SK-N-SH (cell line): ENCODE data around the gene DUS2. TPM values are rescaled to one million over a fixed set of nuclear protein-coding genes. Genes with fewer than 3 reads are reported as not detected.
A peak's percentile ranks its signal among the peaks of the same experiment; 100 is the strongest.

Source experiments
- CTCF ChIA-PET: fragments of 300-600, 350-600 bp; formaldehyde crosslinking; extraction: SDS; loops from one replicate; lab custom pipeline; 2021; lab: Yijun Ruan, JAX
- POLR2A ChIA-PET: fragments of 350-600 bp; sonication (Branson Sonifier 250); formaldehyde crosslinking; extraction: SDS; loops from one replicate; lab custom pipeline; 2020; ENCODE audit warnings: antibody characterized with exemption, inconsistent platforms; lab: Yijun Ruan, JAX
- DNase-seq: peaks from one replicate; pipeline ENCODE4 v3.0.0; 2012
- H2AFZ ChIP-seq: fragments of 200-600 bp; sonication (generic); 2 replicates; pipeline ENCODE4 v1.8.1; 2016; ENCODE audit warnings: antibody characterized with exemption, mild to moderate bottlenecking, low read depth
- H3F3A ChIP-seq: fragments of 200-600 bp; sonication (generic); replicated peaks from 2 replicates; pipeline ENCODE3; 2016; ENCODE audit warnings: antibody characterized with exemption, mild to moderate bottlenecking; ENCODE audit not compliant: insufficient read depth
- H3K27ac ChIP-seq, 2 experiments: fragments of 200-500 bp in 1 of 2; fragments of 200-600 bp in 1 of 2; sonication (Bioruptor generic) in 1 of 2; sonication (generic), shearing (Covaris generic) in 1 of 2; 2 replicates each; pipeline versions ENCODE4 v1.5.1 to v1.6.1; 2014 to 2016; ENCODE audit warnings: low read depth in 2 of 2, inconsistent platforms in 1 of 2, low read length in 1 of 2, mild to moderate bottlenecking in 1 of 2, mixed read lengths in 1 of 2
- H3K27me3 ChIP-seq: fragments of 200-600 bp; sonication (generic), shearing (Covaris generic); 2 replicates; pipeline ENCODE4 v1.6.1; 2016; ENCODE audit warnings: mixed run types; ENCODE audit not compliant: insufficient read depth
- H3K36me3 ChIP-seq, 2 experiments: fragments of 200-500 bp in 1 of 2; fragments of 200-600 bp in 1 of 2; sonication (Bioruptor generic) in 1 of 2; sonication (generic) in 1 of 2; replicated peaks in 1 of 2; 2 replicates each; pipeline versions ENCODE3 to v1.5.1; 2014 to 2016; ENCODE audit warnings: low read length in 1 of 2, mild to moderate bottlenecking in 1 of 2; ENCODE audit not compliant: insufficient read depth in 2 of 2, control insufficient read depth in 1 of 2
- H3K4me1 ChIP-seq, 2 experiments: fragments of 200-500 bp in 1 of 2; fragments of 200-600 bp in 1 of 2; sonication (Bioruptor generic) in 1 of 2; sonication (generic), shearing (Covaris generic) in 1 of 2; 2 replicates each; pipeline versions ENCODE4 v1.5.1 to v1.6.1; 2014 to 2016; ENCODE audit warnings: low read depth in 1 of 2, low read length in 1 of 2, mixed run types in 1 of 2; ENCODE audit not compliant: insufficient read depth in 2 of 2, control insufficient read depth in 1 of 2
- H3K4me2 ChIP-seq: fragments of 200-600 bp; sonication (generic), shearing (Covaris generic); 2 replicates; pipeline ENCODE4 v1.6.1; 2017; ENCODE audit warnings: mixed run types
- H3K4me3 ChIP-seq, 2 experiments: fragments of 200-500 bp in 1 of 2; fragments of 200-600 bp in 1 of 2; sonication (Bioruptor generic) in 1 of 2; sonication (generic), shearing (Covaris generic) in 1 of 2; 2 replicates each; pipeline versions ENCODE4 v1.5.1 to v1.8.1; 2014 to 2016; ENCODE audit warnings: low read depth in 2 of 2, inconsistent platforms in 1 of 2, low read length in 1 of 2, mild to moderate bottlenecking in 1 of 2, mixed read lengths in 1 of 2, moderate library complexity in 1 of 2
- H3K79me2 ChIP-seq: fragments of 200-600 bp; sonication (generic); 2 replicates; pipeline ENCODE4 v1.8.1; 2017; ENCODE audit warnings: mild to moderate bottlenecking; ENCODE audit not compliant: insufficient read depth
- H3K9ac ChIP-seq: fragments of 200-600 bp; sonication (generic); 2 replicates; pipeline ENCODE4 v1.6.1; 2017; ENCODE audit warnings: mixed run types
- H3K9me2 ChIP-seq: fragments of 200-600 bp; sonication (generic); 2 replicates; pipeline ENCODE4 v1.6.1; 2017; ENCODE audit warnings: mixed run types
- H3K9me3 ChIP-seq: fragments of 200-600 bp; sonication (generic); 2 replicates; pipeline ENCODE4 v1.6.1; 2017; ENCODE audit warnings: mixed run types, mild to moderate bottlenecking, moderate library complexity
- H4K20me1 ChIP-seq: fragments of 200-600 bp; sonication (generic); 2 replicates; pipeline ENCODE4 v1.6.1; 2017; ENCODE audit warnings: mild to moderate bottlenecking, mixed run types; ENCODE audit not compliant: insufficient read depth
- CHD2 ChIP-seq: fragments of 150-350 bp; IDR thresholded peaks from 2 replicates; pipeline ENCODE4 v1.6.1; 2018; ENCODE audit warnings: low read length; ENCODE audit not compliant: partially characterized antibody
- ELF1 ChIP-seq: IDR thresholded peaks from 2 replicates; pipeline ENCODE4 v1.4.0; 2012
- EP300 ChIP-seq, 2 experiments: IDR thresholded peaks; 2 replicates each; pipeline versions ENCODE4 v1.4.0 to v1.6.1; 2012; ENCODE audit warnings: borderline replicate concordance in 1 of 2, low read depth in 1 of 2, low read length in 1 of 2
- FOSL2 ChIP-seq: IDR thresholded peaks from 2 replicates; pipeline ENCODE4 v1.4.0; 2012; ENCODE audit warnings: low read depth, mild to moderate bottlenecking, moderate library complexity, borderline replicate concordance
- FOXM1 ChIP-seq: IDR thresholded peaks from 2 replicates; pipeline ENCODE4 v1.4.0; 2012; ENCODE audit warnings: low read depth, mild to moderate bottlenecking
- GABPA ChIP-seq: IDR thresholded peaks from 2 replicates; pipeline ENCODE4 v1.4.0; 2012; ENCODE audit warnings: low read depth, mild to moderate bottlenecking
- NFIC ChIP-seq: IDR thresholded peaks from 2 replicates; pipeline ENCODE4 v1.4.0; 2012; ENCODE audit warnings: borderline replicate concordance
- REST ChIP-seq: IDR thresholded peaks from 2 replicates; pipeline ENCODE4 v1.6.1; 2012; ENCODE audit warnings: mild to moderate bottlenecking, low read depth, low read length, moderate library complexity
- RXRA ChIP-seq: IDR thresholded peaks from 2 replicates; pipeline ENCODE4 v1.4.0; 2012; ENCODE audit warnings: low read depth, mild to moderate bottlenecking, borderline replicate concordance
- SIN3A ChIP-seq: IDR thresholded peaks from 2 replicates; pipeline ENCODE4 v1.6.1; 2012; ENCODE audit warnings: low read depth, mild to moderate bottlenecking, low read length, moderate library complexity, borderline replicate concordance
- TAF1 ChIP-seq: IDR thresholded peaks from 2 replicates; pipeline ENCODE4 v1.6.1; 2012; ENCODE audit warnings: low read depth, mild to moderate bottlenecking, low read length, moderate library complexity, borderline replicate concordance
- WGBS: methylation state at CpG from one replicate; pipeline ENCODE4 v1.1.6; 2017; ENCODE audit warnings: low lambda C conversion rate; 5-methylcytosine and 5-hydroxymethylcytosine counted together
- polyA plus RNA-seq, 3 experiments: library from polyadenylated mRNA; depleted of rRNA; stranded (reverse); fragments of >200 nt; gene quantifications; 2 replicates each; pipeline ENCODE4 v1.2.3, GENCODE V29; 2012
- TF ChIP-seq, protein P1 (sequence below): fragments of 150-350 bp; IDR thresholded peaks from 2 replicates; pipeline ENCODE4 v1.6.1; 2017; ENCODE audit warnings: antibody characterized with exemption, low read length, low read depth, borderline replicate concordance
- TF ChIP-seq, protein P2 (sequence below): IDR thresholded peaks from 2 replicates; pipeline ENCODE4 v1.4.0; 2012; ENCODE audit warnings: low read depth
- TF ChIP-seq, protein P3 (sequence below): IDR thresholded peaks from 2 replicates; pipeline ENCODE4; 2012

The DUS2 gene
- polyA plus RNA-seq, 1 of the 3 experiments (the other 2 are of a cell fraction), result 16.1 TPM

DNA sequence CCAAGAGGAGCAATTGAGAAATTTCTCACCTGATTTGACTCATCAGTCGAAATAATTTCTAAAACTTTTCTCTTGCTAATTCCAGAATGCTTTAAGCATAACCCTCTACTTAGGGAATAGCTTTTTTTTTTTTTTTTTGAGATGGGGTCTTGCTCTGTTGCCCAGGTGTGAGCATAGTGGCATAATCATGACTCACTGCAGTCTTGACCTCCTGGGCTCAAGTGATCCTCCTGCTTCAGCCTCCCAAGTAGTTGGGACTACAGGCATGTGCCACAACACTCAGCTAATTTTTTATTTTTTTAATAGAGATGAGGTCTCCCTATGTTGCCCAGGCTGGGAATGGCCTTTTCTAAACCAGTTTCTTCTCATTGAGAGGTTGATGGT is 48.4 kb downstream of the DUS2 start:
- CTCF ChIA-PET, result interaction anchor here (0.9 to 1.3 kb wide), 5 partner anchors 10 to 188 kb away, joined by 3 to 4 read pairs (median 3); no protein-coding TSS in a partner anchor

DNA sequence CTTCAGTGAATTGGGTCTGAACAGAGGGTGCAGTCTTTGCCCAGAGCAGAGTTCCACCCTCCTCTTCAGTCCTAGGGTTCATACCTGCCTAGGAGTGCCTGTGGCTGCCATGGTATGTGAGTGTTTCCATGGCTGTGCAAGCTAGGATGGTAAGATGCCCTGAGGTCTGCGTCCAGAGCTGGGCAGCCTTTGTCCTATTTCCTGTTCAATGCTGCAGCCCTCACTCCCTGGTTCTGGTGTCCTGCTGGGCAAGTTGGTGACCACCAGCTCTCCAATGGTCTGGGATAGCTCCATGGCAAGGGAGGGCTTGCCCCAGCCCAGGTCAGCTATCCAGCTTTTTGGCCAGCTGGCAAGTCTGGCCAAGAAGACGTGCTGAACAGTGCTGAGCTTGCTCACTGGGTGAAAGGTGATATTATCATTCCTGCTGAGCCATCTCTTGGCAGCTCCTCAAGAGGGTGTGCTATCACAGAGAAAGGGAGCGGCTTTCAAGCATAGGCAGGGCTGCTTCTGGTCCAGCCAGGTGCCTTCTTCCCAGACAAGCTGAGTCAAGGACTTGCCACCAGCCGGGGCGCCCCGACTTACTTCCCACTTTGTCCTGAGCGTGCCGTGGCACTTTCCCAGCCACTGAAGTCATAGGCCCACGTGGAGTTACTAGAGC is 49.1 kb downstream of the DUS2 start:
- H3K27ac ChIP-seq, result peak overlapping the region in 1 of 2 experiments; percentile 25; a peak in 1 of 4 replicates
- H3K4me1 ChIP-seq, result peaks cover 0 to 12% of the 10 kb centered on the region in 2 experiments; a peak in 2 of 4 replicates
- ChIA-PET POLR2A (interaction anchor here (1.0 kb wide), 1 partner anchor 13 kb away, joined by 3 read pairs; the partner anchor contains the start of gene NFATC3), CTCF (interaction anchor here (1.0 kb wide), 2 partner anchors 10 to 31 kb away, joined by 3 read pairs; no protein-coding TSS in a partner anchor)
- no peaks in the 10 kb centered on the region for H3K27me3 ChIP-seq
- no peaks in the 10 kb centered on the region for H3K9me3 ChIP-seq
- H2AFZ ChIP-seq, result no peak overlapping the region
- H4K20me1 ChIP-seq, result no peaks in the 10 kb centered on the region
- H3K9me2 ChIP-seq, result no peaks in the 10 kb centered on the region
- peaks cover 9% of the 10 kb centered on the region for H3F3A ChIP-seq
- no peak for DNase-seq
- H3K36me3 ChIP-seq, result peaks cover 13 to 41% of the 10 kb centered on the region in 2 experiments
- no peaks in the 10 kb centered on the region for H3K79me2 ChIP-seq
- 91% methylated on average over 4 of the region's 9 CpGs for WGBS
- TF ChIP-seq, protein P1, sequence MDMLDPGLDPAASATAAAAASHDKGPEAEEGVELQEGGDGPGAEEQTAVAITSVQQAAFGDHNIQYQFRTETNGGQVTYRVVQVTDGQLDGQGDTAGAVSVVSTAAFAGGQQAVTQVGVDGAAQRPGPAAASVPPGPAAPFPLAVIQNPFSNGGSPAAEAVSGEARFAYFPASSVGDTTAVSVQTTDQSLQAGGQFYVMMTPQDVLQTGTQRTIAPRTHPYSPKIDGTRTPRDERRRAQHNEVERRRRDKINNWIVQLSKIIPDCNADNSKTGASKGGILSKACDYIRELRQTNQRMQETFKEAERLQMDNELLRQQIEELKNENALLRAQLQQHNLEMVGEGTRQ, result no peak
- peak; percentile 14; the same call in 1 of the 2 replicates for TF ChIP-seq FOSL2
- peak; percentile 71 for TF ChIP-seq NFIC
- TF ChIP-seq RXRA, result no peak; the same call in 1 of the 2 replicates
- TF ChIP-seq REST, result peak; percentile 31; the same call in 1 of the 2 replicates
- no peak overlapping the region for H3K9ac ChIP-seq
- 0 out of 2 replicates have a peak overlapping the region, but pooled peaks have one; percentile 22 for H3K4me2 ChIP-seq
- H3K4me3 ChIP-seq, result no peak overlapping the region

More for the DNA sequence above, 48.4 kb downstream of the DUS2 start:
- no peak overlapping the region for H3K9ac ChIP-seq
- no peaks in the 10 kb centered on the region for H3K79me2 ChIP-seq
- no peak for DNase-seq
- peaks cover 9% of the 10 kb centered on the region for H3F3A ChIP-seq
- H3K9me2 ChIP-seq, result no peaks in the 10 kb centered on the region
- no peak overlapping the region for H2AFZ ChIP-seq
- no peak overlapping the region for H3K4me3 ChIP-seq
- POLR2A ChIA-PET, result interaction anchor here (1.0 kb wide), 1 partner anchor 13 kb away, joined by 3 read pairs; the partner anchor contains the start of gene NFATC3
- no peaks in the 10 kb centered on the region for H4K20me1 ChIP-seq
- H3K27ac ChIP-seq, result peak overlapping the region in 1 of 2 experiments; percentile 25; a peak in 1 of 4 replicates
- no peaks in the 10 kb centered on the region for H3K9me3 ChIP-seq
- H3K4me1 ChIP-seq, result peaks cover 0 to 12% of the 10 kb centered on the region in 2 experiments; a peak in 2 of 4 replicates
- H3K27me3 ChIP-seq, result no peaks in the 10 kb centered on the region
- TF ChIP-seq, protein P2, sequence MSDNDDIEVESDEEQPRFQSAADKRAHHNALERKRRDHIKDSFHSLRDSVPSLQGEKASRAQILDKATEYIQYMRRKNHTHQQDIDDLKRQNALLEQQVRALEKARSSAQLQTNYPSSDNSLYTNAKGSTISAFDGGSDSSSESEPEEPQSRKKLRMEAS, result no peak
- TF ChIP-seq EP300 (IDR thresholded peaks at IDR 0.05; ENCODE audit: borderline replicate concordance in 1 of 2, low read depth in 1 of 2, low read length in 1 of 2) (no peak), CHD2 (no peak), GABPA (no peak), SIN3A (no peak), FOXM1 (no peak), ELF1 (no peak), RXRA (no peak), TAF1 (no peak)
- TF ChIP-seq, protein P1, result no peak
- TF ChIP-seq, protein P3, sequence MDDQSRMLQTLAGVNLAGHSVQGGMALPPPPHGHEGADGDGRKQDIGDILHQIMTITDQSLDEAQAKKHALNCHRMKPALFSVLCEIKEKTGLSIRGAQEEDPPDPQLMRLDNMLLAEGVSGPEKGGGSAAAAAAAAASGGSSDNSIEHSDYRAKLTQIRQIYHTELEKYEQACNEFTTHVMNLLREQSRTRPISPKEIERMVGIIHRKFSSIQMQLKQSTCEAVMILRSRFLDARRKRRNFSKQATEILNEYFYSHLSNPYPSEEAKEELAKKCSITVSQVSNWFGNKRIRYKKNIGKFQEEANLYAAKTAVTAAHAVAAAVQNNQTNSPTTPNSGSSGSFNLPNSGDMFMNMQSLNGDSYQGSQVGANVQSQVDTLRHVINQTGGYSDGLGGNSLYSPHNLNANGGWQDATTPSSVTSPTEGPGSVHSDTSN, result no peak
- WGBS, result 81% methylated on average over 1 of the region's 1 CpG
- H3K36me3 ChIP-seq, result peaks cover 13 to 41% of the 10 kb centered on the region in 2 experiments
- 0 out of 2 replicates have a peak overlapping the region, but pooled peaks have one; percentile 22 for H3K4me2 ChIP-seq
